ENCODE data around the gene PLEKHM3.

- TF ChIP-seq POLR2A (IDR thresholded peaks at IDR 0.05) (no peak), CTCF (IDR thresholded peaks at IDR 0.05) (no peak), POLR2AphosphoS5 (IDR thresholded peaks at IDR 0.05) (no peak), EP300 (IDR thresholded peaks at IDR 0.05) (no peak)
Observed at GRCh38 chr2:208066016-208066415, 40.7 kb upstream of the PLEKHM3 start.
